Ureter (tissue), 1 donor: ENCODE data around the gene B3GNT8. TPM values are rescaled to one million over a fixed set of nuclear protein-coding genes. Genes with fewer than 3 reads are reported as not detected.
"Not testable (repeated sequence)": the region's sequence is repeated elsewhere in the genome, so short reads cannot be mapped to it uniquely, and the experiment has no call there.

Experiments used
- DNase-seq: peaks from one replicate; pipeline ENCODE4 v3.0.0-alpha.2; 2020; ENCODE audit warnings: low spot score
- total RNA-seq: library from RNA; stranded (reverse); gene quantifications from one replicate; pipeline ENCODE4 v1.2.4, GENCODE V29; 2023
- donor health status: DM: yes; HTN: yes; CAD: no.

B3GNT8 gene
- total RNA-seq, 1 donor from 2014 or later: 4.6 TPM

- no peak for DNase-seq
Observed at GRCh38 chr19:41415154-41415571, 12.0 kb downstream of the B3GNT8 start.

DNA sequence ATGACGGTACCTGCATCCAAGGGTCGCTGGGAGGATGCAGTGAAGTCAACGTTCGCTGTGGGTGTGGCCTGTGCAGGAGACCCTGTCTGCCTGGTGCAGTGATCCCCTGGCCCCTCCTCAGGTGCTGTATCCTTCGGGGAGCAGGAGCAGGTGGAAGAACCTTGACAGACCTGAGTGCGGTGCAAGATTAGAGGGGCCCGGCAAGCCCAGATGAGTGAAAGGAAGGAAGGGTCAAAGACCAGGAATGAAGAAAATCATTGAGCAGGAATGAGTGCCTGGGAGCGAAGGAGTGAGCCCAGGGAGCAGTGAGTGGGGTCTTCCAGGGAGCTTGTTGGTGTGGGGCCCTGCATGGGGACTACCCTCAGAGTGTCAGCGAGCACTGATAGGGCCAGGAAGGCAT is 12.7 kb downstream of the B3GNT8 start:
- DNase-seq: no peak

DNA sequence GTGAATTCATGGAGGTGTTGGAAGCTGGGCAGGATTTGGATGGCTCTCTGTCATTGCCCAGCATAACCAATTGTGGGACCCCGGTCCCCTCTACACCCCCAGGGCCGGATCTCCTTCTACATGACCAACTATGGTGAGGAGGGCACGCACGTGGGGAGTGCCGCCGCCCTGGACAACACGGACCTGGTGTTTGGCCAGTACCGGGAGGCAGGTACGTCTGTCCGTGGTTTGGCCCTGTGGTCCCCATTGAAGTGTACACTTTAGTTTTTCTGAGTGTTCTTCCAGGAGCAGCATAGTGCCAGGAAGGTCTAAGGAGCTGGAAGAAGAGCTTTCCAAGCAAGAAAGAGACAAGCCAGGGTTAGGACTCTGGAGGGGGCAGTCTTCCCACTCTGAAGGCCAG is 13.2 kb downstream of the B3GNT8 start:
- DNase-seq: no peak

DNA sequence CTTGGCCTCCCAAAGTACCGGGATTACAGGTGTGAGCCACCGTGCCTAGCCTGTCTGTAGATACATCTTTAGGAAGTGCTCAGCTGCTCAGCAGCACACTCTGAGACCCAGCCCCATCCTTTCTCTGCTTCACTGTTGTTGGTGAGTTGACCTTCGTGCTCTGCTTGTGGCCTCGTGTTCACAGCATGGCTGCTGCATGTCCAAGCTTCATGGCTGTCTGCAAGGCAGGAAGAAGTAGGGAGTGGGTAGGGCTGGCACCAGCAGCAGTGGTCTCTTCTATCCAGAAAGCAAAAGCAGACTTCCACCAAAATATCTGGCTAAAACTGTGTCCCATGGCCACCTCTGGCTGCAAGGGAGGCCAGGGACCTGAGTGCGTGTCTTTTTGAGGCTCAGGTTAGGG is 14.2 kb downstream of the B3GNT8 start:
- no peak for DNase-seq

- DNase-seq: no peak
Observed at GRCh38 chr19:41411968-41412265, 15.3 kb downstream of the B3GNT8 start.

DNA sequence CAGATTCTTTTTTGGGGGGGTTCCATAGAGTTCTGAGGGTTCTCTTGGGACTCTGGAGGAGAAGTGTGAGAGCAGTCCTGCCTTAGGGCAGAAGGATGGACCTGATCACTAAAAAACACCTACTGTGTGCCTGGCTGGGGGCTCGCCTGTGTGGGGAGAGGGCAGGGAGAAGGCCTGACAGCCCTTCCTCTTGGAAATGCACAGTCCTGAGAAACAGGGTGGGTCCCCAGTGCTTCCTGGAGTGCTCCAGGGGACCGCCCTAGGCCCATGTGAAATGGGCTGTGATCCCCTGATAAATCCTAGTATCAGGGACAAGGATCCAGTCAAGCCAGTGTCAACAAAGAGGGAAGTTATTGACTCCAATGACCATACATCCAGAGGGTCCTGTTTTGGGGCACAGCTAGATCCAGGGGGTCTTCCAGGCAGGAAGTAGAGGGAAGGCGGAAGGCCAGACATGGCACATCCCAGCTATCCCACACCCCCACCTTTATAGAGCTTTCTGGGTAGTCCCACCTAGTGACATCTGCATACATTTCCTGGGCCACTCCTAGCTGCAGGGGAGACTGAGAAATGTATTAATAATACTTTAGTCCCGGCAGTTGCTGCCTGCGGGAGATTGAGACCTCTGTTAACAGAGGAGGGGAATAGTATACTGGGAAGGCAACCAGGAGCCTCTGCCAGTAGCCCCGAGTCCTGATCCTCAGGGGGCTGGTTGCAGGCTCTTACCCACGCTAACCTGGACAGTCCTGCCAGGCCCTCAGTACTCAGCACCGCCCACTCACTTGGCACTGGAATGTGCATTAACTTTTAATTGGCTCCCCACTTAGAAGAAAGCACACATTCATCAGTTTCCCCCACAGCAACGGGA is 15.8 kb downstream of the B3GNT8 start:
- DNase-seq: no peak

- no peak for DNase-seq
Observed at GRCh38 chr19:41410336-41411054, 16.7 kb downstream of the B3GNT8 start.

DNA sequence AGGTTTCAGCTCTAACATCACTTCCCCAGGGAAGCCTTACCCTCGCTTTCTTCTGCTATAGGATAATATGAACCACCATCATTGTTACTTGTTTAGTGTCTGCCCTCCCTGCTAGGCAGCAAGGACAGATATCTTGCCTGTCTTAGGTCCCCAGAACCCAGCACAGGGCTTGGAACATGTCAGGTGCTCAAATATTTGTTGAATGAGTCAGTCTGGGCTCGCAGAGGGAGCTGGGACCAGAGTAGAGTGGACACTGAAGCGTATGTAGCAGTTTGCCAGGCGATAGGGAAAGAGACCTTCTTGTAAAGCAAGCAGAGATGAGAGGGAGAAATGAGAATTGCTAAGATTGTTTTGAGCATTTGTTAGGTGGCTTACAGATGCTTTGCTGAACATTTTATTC is 17.9 kb downstream of the B3GNT8 start:
- peak; percentile 65 for DNase-seq

DNA sequence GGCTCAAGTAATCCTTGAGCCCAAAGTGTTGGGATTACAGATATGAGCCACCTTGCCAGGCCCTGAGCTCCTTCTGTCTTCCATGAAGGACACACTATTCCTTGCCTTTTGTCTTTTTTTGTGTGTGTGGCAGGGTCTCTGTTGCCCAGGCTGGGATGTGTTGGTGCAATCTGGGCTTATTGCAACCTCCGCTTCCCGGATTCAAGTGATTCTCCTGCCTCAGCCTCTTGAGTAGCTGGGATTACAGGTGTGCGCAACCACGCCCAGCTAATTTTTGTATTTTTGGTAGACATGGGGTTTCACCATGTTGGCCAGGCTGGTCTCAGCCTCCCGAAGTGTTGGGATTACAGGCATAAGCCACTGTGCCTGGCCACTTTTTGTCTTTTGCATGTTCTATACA is 18.3 kb downstream of the B3GNT8 start:
- DNase-seq: not testable (repeated sequence)

- DNase-seq: no peak
Observed at GRCh38 chr19:41408256-41408655, 18.9 kb downstream of the B3GNT8 start.

DNA sequence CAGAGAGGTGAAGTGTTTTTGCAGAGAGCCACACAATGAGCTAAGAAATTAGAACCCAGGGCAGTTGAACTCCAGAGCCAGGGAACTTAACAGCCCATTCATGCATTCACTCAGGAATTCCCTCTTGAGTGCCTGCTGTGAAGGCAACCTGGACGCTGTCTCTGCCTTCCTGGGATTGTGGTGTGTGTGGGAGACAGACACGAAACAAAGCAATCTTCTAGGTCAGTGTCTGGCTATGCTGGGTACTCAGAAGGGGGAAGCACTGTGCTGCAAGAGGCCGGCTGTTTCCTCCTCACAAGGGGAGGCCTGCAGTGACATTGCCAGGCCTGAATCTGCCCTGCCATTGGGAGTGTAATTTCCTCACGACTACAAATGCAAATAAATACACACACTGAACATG is 19.9 kb downstream of the B3GNT8 start:
- no peak for DNase-seq

- no peak for DNase-seq
Observed at GRCh38 chr19:41405776-41406175, 21.4 kb downstream of the B3GNT8 start.

DNA sequence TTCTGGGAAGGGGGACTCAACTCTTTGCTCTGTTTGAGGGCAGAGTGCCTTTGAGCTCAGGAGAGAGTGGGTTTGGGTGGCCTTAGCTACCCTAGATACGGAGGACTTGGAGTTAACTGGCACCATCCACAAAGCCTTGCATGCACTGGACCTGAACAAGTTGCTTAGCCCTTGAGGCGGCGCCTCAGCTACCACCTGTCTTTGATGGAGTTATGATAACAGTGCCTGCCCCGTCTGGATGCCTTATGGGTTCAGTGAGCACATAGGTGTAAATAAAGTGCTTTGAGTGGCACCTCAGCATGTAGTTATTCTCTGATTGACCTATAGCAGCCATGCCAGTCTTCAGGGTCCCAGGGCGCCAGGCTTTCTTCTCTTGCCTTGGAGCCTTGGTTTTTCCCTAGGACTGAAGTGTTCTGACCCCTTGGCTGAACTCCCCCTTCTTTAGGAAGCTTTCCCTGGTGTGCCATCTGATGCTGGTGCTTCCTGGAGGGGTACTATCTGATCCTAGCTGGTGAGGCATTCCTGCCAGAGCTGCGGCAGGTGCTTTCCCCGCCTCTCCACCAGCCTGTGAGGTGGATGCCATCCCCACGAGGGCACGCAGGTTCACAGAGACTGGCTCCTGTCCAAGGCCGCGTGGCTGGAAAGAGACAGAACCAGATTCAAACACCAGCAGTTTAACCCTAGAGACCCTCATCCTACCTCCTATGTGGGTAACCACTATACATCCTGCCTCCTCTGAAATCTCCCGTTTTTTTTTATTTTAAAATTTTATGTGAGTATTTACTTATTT is 23.8 kb downstream of the B3GNT8 start:
- DNase-seq: no peak

DNA sequence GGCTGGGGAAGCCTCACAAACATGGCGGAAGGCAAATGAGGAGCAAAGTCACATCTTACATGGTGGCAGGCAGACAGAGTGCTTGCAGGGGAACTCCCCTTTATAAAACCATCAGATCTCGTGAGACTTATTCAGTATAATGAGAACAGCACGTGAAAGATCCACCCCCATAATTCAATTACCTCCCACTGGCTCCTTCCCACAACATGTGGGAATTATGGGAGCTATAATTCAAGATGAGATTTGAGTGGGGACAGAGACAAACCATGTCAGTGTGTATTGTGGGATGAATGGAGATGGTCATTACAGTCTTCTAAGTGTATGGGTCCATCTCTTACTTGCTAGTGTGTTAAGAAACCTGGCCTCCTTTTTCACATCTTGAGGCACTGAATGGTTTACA is 25.2 kb downstream of the B3GNT8 start:
- DNase-seq: no peak

DNA sequence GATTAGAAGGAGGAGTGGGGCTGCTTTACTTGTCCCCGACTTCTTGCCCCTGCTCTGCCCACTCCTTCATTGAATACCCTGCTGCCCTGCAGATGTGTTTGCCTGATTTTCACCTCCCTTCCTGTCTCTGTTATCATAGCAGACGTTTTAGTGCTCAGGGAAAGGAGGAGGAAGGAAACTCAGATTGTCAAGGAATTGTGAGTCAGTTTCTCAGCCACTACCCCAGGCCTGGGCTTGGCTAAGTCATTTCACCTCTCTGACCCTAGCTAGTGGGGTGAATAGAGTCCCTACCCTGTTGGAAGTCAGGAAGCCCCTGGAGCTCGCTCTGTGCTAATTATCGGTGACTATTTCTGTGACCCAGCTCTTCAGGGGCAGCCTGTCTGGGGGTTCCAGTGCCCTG is 25.7 kb downstream of the B3GNT8 start:
- DNase-seq: no peak

DNA sequence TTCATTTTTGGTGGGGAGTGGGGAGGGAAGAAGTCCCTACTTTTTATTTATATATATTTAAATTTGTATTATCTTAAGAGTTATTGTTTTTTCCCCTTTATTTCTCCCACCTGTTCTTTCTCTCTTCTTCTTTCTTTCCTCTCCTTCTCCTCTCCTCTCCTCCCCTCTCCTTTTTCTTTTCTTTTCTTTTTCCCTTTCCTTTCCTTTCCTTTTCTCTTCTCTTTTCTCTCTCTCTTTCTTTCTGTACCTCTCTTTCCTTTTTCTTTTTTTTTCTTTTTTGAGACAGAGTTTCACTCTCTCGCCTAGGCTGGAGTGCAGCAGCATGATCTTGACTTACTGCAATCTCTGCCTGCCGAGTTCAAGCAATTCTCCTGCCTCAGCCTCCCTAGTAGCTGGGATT is 27.6 kb downstream of the B3GNT8 start:
- DNase-seq: no peak

DNA sequence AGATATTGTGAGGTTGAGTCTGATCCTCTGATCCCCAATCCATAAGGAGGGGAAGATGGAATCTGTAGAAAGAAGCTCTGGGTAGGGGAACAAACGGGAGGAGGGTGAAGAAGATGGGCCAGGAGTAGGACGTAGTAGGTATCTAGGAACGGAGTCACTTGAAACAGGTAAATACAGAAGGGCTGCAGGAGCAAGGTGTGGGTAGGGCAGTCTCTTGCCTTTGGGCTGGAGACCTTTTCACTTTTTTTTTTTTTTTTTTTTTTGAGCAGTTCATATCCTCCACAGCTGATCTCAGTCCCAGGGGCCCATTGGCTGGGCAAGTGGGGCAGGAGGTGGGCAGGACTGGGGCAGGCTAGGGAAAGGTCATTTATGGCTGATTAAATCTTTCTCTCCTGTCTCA is 28.1 kb downstream of the B3GNT8 start:
- DNase-seq: no peak

DNA sequence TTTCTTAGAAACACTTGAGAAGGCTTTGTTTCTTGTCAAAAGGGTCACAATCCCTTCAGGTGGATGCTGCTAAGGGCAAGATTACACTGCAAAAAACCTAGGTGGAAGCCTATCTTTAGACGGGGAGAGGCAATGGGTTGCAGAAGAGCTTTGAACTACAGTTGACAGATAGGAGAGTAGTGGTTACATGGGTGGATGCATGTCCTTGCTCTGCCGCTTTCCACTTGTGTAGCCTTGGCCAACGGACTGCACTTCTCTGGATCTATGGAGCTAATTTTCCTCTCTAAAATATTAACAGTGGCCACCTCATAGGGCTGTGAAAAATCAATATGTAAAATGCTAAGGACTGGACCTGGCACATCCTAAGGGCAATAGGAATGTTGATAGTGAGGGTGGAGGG is 28.6 kb downstream of the B3GNT8 start:
- no peak for DNase-seq

- DNase-seq: no peak
Observed at GRCh38 chr19:41398050-41398418, 29.1 kb downstream of the B3GNT8 start.

- peak; percentile 99 for DNase-seq
Observed at GRCh38 chr19:41397086-41398049, 29.8 kb downstream of the B3GNT8 start, which contains the start of the genes BCKDHA and EXOSC5. BCKDHA (plus strand) TSS chr19:41397818; CDS start chr19:41397828, 10 bp downstream. EXOSC5 (minus strand) TSS chr19:41397359; CDS start chr19:41397328, 31 bp downstream.

DNA sequence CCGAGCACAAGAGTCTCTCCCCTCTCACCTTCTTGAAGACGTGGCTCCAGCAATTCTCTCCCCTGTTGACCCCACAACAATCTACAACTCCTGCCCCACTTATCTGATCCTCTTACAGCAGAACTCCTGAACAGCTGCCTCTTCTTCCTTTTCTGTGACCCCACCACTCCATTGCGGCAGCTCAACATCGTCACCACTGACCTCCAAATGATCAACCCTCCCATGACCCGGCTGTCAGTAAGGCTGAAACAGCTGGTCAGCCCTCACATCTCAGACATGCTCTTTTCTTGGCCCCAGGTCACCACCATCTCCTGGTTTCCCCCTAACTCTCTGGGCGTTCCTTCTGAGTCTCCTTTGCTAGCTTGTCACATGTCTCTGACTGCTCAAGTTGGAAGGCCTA is 31.8 kb downstream of the B3GNT8 start:
- no peak for DNase-seq
